Heart left ventricle (tissue), 13 donors: ENCODE data around the gene PTH2.

Source experiments
- POLR2A ChIP-seq, 2 donors: fragments of 450-650 bp; IDR thresholded peaks; one replicate each; pipeline ENCODE4 v1.6.1; 2017; ENCODE audit warnings: antibody characterized with exemption in 2 of 2, mild to moderate bottlenecking in 2 of 2, moderate library complexity in 2 of 2
- TF ChIP-seq, protein P1 (sequence below), 12 donors: fragments of 200-600 bp; sonication (generic) in 4 of 12; IDR thresholded peaks; one replicate each; pipeline versions ENCODE4 v1.5.0 to v1.8.0; 2018 to 2022; ENCODE audit warnings: antibody characterized with exemption in 12 of 12, mild to moderate bottlenecking in 5 of 12
- donor health status: ischemic (EF 13 %, LVEDD 7.1; RV severe dilation, severe dysfunction).
- donor health status: DM: no; HTN: yes; CAD: no.
- donor health status: DM: no; HTN: no; CAD: no.
- donor health status: ischemic (EF 25% LVEDD 6.9; RV normal size, moderate dysfunction).
- donor health status: ischemic (EF 25% LVEDD 5.7; RV mildly dilated, moderate dysfunction).
- donor health status: ischemic (EF 35%, LVEDD 5.7; RV mildly dilated, moderate dysfunction).
- donor health status: nonischemic (EF 11% LVEDD 7.7; RV severe dilation, severe dysfunction).
- donor health status: DM: yes; HTN: yes; CAD: no.
- donor health status: PGD.
- donor health status: ischemic (EF 29% LVEDD 5.4; RV normal size, mild dysfunction).
- donor health status: nonischemic (EF 23%, LVEDD 6.1; RV moderate dilation, normal function).

DNA sequence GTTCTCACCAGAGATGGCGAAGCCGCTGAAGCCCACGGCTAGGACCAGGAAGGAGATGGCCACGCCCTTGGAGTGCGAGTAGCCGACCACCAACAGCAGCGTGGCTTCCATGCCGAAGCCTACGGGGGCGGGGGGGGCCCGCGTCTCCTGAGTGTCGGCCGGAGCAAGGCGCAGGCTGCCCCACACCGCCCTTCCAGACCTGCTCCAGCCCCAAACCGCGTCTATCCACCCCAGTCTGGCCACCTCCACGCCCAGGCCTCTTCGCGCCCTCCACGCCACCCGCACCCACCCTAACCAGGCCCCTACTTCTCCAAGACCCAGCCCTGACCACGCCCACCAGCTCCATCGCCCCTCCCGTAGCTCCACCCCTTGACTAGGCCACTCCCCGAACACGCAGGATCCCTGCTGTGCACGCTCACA, 8.1 kb upstream of the PTH2 start:
- TF ChIP-seq, protein P1, sequence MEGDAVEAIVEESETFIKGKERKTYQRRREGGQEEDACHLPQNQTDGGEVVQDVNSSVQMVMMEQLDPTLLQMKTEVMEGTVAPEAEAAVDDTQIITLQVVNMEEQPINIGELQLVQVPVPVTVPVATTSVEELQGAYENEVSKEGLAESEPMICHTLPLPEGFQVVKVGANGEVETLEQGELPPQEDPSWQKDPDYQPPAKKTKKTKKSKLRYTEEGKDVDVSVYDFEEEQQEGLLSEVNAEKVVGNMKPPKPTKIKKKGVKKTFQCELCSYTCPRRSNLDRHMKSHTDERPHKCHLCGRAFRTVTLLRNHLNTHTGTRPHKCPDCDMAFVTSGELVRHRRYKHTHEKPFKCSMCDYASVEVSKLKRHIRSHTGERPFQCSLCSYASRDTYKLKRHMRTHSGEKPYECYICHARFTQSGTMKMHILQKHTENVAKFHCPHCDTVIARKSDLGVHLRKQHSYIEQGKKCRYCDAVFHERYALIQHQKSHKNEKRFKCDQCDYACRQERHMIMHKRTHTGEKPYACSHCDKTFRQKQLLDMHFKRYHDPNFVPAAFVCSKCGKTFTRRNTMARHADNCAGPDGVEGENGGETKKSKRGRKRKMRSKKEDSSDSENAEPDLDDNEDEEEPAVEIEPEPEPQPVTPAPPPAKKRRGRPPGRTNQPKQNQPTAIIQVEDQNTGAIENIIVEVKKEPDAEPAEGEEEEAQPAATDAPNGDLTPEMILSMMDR (IDR thresholded peaks at IDR 0.05): no peak
- no peak for TF ChIP-seq POLR2A (IDR thresholded peaks at IDR 0.05)
